Measurements from ENCODE around the gene ZFP36. TPM values are rescaled to one million over a fixed set of nuclear protein-coding genes. Genes with fewer than 3 reads are reported as not detected.

Gene ZFP36
- total RNA-seq, 2 donors from 2014 or later = 55.8 to 108 TPM

DNA sequence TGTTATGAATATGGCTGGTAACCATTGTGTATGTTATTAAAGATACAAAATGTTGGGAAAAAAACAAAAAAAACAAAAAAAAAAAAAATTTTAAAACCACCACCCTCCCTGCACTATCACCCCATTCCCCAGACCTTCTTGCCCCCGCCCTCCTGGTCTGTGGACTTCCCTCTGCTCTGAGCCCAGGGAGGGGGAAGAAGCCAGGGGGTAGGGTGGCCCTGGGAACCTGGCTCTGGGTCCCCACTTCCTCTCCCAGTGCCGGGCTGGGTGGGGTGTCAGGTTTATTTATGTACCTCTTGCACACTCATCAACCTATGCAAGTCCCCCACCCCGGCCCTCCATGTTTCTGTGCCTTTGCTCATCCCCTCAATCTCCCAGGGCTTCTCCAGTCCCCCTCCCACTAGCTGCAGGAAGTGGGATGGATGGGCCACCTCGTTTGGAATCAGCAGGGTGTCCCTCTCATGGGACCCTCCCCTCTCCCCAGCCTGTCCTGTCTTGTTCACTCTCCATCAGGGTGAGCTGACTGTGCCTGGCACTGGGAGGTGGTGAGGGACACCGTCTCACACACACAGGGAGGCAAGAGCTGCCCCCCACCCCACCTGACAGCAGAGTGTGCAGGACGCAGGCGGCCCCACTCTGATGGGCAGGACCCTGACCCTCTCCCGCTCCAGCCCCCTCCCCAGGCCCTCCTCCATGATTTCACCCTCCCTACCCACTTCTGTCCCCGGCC lies 21.6 kb upstream of the ZFP36 start:
- Histone ChIP-seq H3K4me1 (peaks cover 10% of the 10 kb centered on the region), H3K9me3 (no peaks in the 10 kb centered on the region), H3K4me3 (no peak overlapping the region), H3K27ac (no peak overlapping the region), H3K36me3 (replicated peaks in 1 of 2; ENCODE audit: insufficient read depth in 1 of 2, low read depth in 2 of 2) (peaks cover 7 to 21% of the 10 kb centered on the region in 2 donors), H3K27me3 (no peaks in the 10 kb centered on the region)
- WGBS, 2 donors = 72 to 81% methylated on average over 9 of the region's 9 CpGs
- no peak for TF ChIP-seq POLR2A (IDR thresholded peaks at IDR 0.05)
- TF ChIP-seq, protein P1, sequence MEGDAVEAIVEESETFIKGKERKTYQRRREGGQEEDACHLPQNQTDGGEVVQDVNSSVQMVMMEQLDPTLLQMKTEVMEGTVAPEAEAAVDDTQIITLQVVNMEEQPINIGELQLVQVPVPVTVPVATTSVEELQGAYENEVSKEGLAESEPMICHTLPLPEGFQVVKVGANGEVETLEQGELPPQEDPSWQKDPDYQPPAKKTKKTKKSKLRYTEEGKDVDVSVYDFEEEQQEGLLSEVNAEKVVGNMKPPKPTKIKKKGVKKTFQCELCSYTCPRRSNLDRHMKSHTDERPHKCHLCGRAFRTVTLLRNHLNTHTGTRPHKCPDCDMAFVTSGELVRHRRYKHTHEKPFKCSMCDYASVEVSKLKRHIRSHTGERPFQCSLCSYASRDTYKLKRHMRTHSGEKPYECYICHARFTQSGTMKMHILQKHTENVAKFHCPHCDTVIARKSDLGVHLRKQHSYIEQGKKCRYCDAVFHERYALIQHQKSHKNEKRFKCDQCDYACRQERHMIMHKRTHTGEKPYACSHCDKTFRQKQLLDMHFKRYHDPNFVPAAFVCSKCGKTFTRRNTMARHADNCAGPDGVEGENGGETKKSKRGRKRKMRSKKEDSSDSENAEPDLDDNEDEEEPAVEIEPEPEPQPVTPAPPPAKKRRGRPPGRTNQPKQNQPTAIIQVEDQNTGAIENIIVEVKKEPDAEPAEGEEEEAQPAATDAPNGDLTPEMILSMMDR (IDR thresholded peaks at IDR 0.05) = no peak
- intact Hi-C loops (cut with DNase I) = loop anchor here (5.0 kb wide), 1 partner anchor 38 kb away; no protein-coding TSS in a partner anchor
- DNase-seq (no peak), ATAC-seq (no peak)

DNA sequence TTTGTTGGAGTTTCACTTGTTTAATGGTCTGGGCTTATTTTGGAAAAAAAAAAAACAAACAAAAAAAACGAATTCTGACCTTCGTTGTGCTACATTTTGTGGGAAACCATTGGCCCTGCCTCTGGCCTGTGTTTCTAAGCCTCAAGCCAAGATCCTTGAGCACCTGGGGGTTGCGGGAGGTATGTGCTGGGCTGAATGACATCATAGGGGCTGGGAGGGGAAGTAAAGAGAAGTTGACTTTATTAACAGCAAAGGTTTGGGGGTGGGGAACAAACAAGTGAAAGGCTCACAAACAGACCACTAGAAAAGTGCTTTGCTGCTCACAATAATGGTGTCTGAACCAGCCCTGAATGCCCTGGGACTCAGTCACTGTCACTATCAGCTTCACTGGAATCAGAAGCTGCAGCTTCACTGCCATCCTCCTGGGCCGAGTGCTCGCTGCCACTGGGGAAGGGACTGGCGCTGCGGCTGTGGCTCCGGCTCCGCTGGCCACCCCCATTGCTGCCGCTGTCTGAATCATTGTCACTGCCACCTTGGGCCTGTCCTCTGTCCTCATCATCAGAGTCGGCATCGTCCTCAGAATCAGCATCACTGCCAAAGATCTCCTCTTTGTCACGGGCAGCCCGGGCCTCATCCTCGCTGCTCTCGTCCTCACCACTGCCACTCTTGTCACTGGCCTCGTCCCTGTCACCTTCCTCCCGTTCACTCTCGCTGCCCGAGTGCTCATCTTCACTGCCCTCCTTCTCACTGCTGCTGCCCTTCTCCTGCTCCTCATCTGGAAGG lies 20.8 kb upstream of the ZFP36 start:
- H3K36me3 ChIP-seq (replicated peaks in 1 of 2; ENCODE audit: insufficient read depth in 1 of 2, low read depth in 2 of 2) = peaks cover 3 to 19% of the 10 kb centered on the region in 2 donors
- intact Hi-C loops (cut with DNase I) = no loop called here
- no peak for TF ChIP-seq POLR2A (IDR thresholded peaks at IDR 0.05)
- TF ChIP-seq, protein P1 (IDR thresholded peaks at IDR 0.05) = no peak
- no peak overlapping the region for H3K4me3 ChIP-seq
- H3K9me3 ChIP-seq = no peaks in the 10 kb centered on the region
- H3K27me3 ChIP-seq = no peaks in the 10 kb centered on the region
- WGBS, 2 donors = 83 to 86% methylated on average over 20 of the region's 20 CpGs
- no peak overlapping the region for H3K27ac ChIP-seq
- ATAC-seq (no peak), DNase-seq (no peak)
- H3K4me1 ChIP-seq = peaks cover 15% of the 10 kb centered on the region

GRCh38 chr19:39386557-39386956 lies 20.1 kb upstream of the ZFP36 start:
- H3K36me3 ChIP-seq (replicated peaks in 1 of 2; ENCODE audit: insufficient read depth in 1 of 2, low read depth in 2 of 2) = peaks cover 0 to 13% of the 10 kb centered on the region in 2 donors
- no peak for DNase-seq
- intact Hi-C loops (cut with DNase I) = no loop called here

DNA sequence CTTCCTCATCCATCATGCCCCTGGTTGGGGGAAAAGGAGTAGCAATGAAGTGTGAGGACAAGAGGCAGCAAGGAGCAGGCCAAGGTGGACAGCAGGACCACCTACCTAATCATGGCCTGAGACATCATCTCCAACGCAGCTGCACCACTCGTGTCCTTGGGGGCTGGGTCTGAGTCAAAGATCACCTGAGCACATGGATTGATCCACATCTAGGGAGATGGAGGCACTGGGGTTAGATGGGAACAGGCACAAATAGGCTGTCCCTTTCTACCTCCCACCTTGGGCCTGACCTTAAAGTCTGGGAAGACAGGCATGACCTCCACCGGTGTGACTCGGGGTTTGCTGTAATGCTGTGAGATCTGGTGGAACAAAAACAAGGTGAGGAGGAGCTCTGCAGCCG lies 18.0 kb upstream of the ZFP36 start:
- Histone ChIP-seq H3K36me3 (replicated peaks in 1 of 2; ENCODE audit: insufficient read depth in 1 of 2, low read depth in 2 of 2) (peaks cover 0 to 9% of the 10 kb centered on the region in 2 donors), H3K27ac (no peak overlapping the region), H3K27me3 (no peaks in the 10 kb centered on the region), H3K4me3 (no peak overlapping the region), H3K9me3 (no peaks in the 10 kb centered on the region), H3K4me1 (peaks cover 28% of the 10 kb centered on the region)
- DNase-seq (no peak), ATAC-seq (no peak)
- intact Hi-C loops (cut with DNase I) = no loop called here
- WGBS, 2 donors = 44 to 70% methylated on average over 2 to 5 of the region's 5 CpGs
- TF ChIP-seq POLR2A (IDR thresholded peaks at IDR 0.05) = no peak
- TF ChIP-seq, protein P1 (IDR thresholded peaks at IDR 0.05) = no peak

More at GRCh38 chr19:39386557-39386956, 20.1 kb upstream of the ZFP36 start:
- WGBS, 2 donors = 81 to 84% methylated on average over 7 of the region's 7 CpGs
- Histone ChIP-seq H3K9me3 (no peaks in the 10 kb centered on the region), H3K27ac (no peak overlapping the region), H3K27me3 (no peaks in the 10 kb centered on the region), H3K4me3 (no peak overlapping the region), H3K4me1 (peaks cover 16% of the 10 kb centered on the region)
- no peak for ATAC-seq
- no peak for TF ChIP-seq POLR2A (IDR thresholded peaks at IDR 0.05)
- TF ChIP-seq, protein P1 (IDR thresholded peaks at IDR 0.05) = no peak
